Measurements from ENCODE around the gene GPD1L.

GRCh38 chr3:32127219-32127826 lies 20.9 kb downstream of the GPD1L start:
- TF ChIP-seq CEBPB (IDR thresholded peaks at IDR 0.05; ENCODE audit: low read depth, low read length): no peak
- no peak for TF ChIP-seq CTCF (conservative IDR thresholded peaks at IDR 0.05; ENCODE audit: low read depth, low read length)
- no peak for TF ChIP-seq POLR2A (IDR thresholded peaks at IDR 0.05; ENCODE audit: low read depth, low read length)
- TF ChIP-seq MAFK (IDR thresholded peaks at IDR 0.05; ENCODE audit: low read depth, low read length): no peak
- no peak for TF ChIP-seq FOS (IDR thresholded peaks at IDR 0.05; ENCODE audit: low read depth, low read length)
- TF ChIP-seq BHLHE40 (IDR thresholded peaks at IDR 0.05; ENCODE audit: low read depth, low read length): no peak
- no peak for TF ChIP-seq ELK1 (IDR thresholded peaks at IDR 0.05; ENCODE audit: borderline replicate concordance, low read depth, low read length)
- TF ChIP-seq MAZ (IDR thresholded peaks at IDR 0.05; ENCODE audit: borderline replicate concordance, low read depth, low read length): no peak
- TF ChIP-seq RCOR1 (IDR thresholded peaks at IDR 0.05; ENCODE audit: insufficient replicate concordance, low read length): no peak
- no peak for TF ChIP-seq NFE2L2 (IDR thresholded peaks at IDR 0.05; ENCODE audit: low read depth, low read length)
- no peak for TF ChIP-seq RFX5 (IDR thresholded peaks at IDR 0.05; ENCODE audit: low read depth, low read length)
- no peak for TF ChIP-seq CHD1 (IDR thresholded peaks at IDR 0.05; ENCODE audit: low read depth, low read length)
- TF ChIP-seq USF2 (IDR thresholded peaks at IDR 0.05; ENCODE audit: low read depth, low read length): no peak
- TF ChIP-seq SMC3 (IDR thresholded peaks at IDR 0.05; ENCODE audit: low read depth, low read length): no peak
